GM23248 (cell line): ENCODE data around the gene PGA3. TPM values are rescaled to one million over a fixed set of nuclear protein-coding genes. Genes with fewer than 3 reads are reported as not detected.

Source experiments
- DNase-seq: peaks from one replicate; pipeline ENCODE4 v3.0.0-alpha.2; 2015
- H2AFZ ChIP-seq: fragments of 200-600 bp; sonication (generic); 2 replicates; pipeline ENCODE4 v1.6.1; 2016; ENCODE audit warnings: antibody characterized with exemption
- H3F3A ChIP-seq: fragments of 200-600 bp; sonication (generic); 2 replicates; pipeline ENCODE4 v1.6.1; 2016; ENCODE audit warnings: mild to moderate bottlenecking, antibody characterized with exemption, mixed run types; ENCODE audit not compliant: insufficient read depth
- H3K27ac ChIP-seq: fragments of 200-600 bp; sonication (generic); 2 replicates; pipeline ENCODE4 v1.5.1; 2016; ENCODE audit warnings: mild to moderate bottlenecking
- H3K27me3 ChIP-seq: fragments of 200-600 bp; sonication (generic); replicated peaks from 2 replicates; pipeline ENCODE4 v1.6.1; 2016; ENCODE audit warnings: mild to moderate bottlenecking; ENCODE audit not compliant: insufficient read depth
- H3K36me3 ChIP-seq: fragments of 200-600 bp; sonication (generic); 2 replicates; pipeline ENCODE4 v1.6.1; 2016; ENCODE audit warnings: low read depth, mild to moderate bottlenecking
- H3K4me1 ChIP-seq: fragments of 200-600 bp; sonication (generic); 2 replicates; pipeline ENCODE4 v1.6.1; 2016; ENCODE audit warnings: mild to moderate bottlenecking; ENCODE audit not compliant: insufficient read depth
- H3K4me2 ChIP-seq: fragments of 200-600 bp; sonication (generic); one replicate; pipeline ENCODE4 v1.6.1; 2016; ENCODE audit warnings: mild to moderate bottlenecking; ENCODE audit not compliant: unreplicated experiment
- H3K4me3 ChIP-seq: fragments of 200-600 bp; sonication (generic); 2 replicates; pipeline ENCODE4 v1.5.1; 2016; ENCODE audit warnings: mild to moderate bottlenecking
- H3K79me2 ChIP-seq: fragments of 200-600 bp; sonication (generic); 2 replicates; pipeline ENCODE4 v1.6.1; 2016; ENCODE audit warnings: mild to moderate bottlenecking; ENCODE audit not compliant: insufficient read depth
- H3K9ac ChIP-seq: fragments of 200-600 bp; sonication (generic); 2 replicates; pipeline ENCODE4 v1.6.1; 2016; ENCODE audit warnings: mild to moderate bottlenecking
- H3K9me2 ChIP-seq: fragments of 200-600 bp; sonication (generic); 2 replicates; pipeline ENCODE4 v1.6.1; 2016; ENCODE audit warnings: mixed run types, mild to moderate bottlenecking, moderate library complexity; ENCODE audit not compliant: insufficient read depth
- H3K9me3 ChIP-seq: fragments of 200-600 bp; sonication (generic); one replicate; pipeline ENCODE4 v1.6.1; 2017; ENCODE audit warnings: low read depth
- H4K20me1 ChIP-seq: fragments of 200-600 bp; sonication (generic); 2 replicates; pipeline ENCODE4 v1.6.0; 2016; ENCODE audit not compliant: insufficient read depth
- EZH2 ChIP-seq: fragments of 200-600 bp; sonication (generic); IDR thresholded peaks from 2 replicates; pipeline ENCODE4 v1.6.1; 2018; ENCODE audit warnings: antibody characterized with exemption, mild to moderate bottlenecking; ENCODE audit not compliant: insufficient read depth, poor library complexity, severe bottlenecking
- EZH2phosphoT487 ChIP-seq: fragments of 200-600 bp; sonication (generic); IDR thresholded peaks from 2 replicates; pipeline ENCODE4 v1.6.1; 2018; ENCODE audit warnings: antibody characterized with exemption, moderate library complexity, mild to moderate bottlenecking, low read depth; ENCODE audit not compliant: insufficient read depth
- WGBS, 2 experiments: methylation state at CpG; one replicate each; pipeline ENCODE4 v1.1.6; 2015 to 2017; ENCODE audit warnings: low lambda C conversion rate in 2 of 2, low coverage in 1 of 2; ENCODE audit errors: missing lambda C conversion rate in 2 of 2; 5-methylcytosine and 5-hydroxymethylcytosine counted together
- in situ Hi-C: fragments of 300-500 bp; cut with MboI; formaldehyde crosslinking; loops from 2 replicates; pipeline ENCODE4 v1.15.0; 2020
- polyA plus RNA-seq: library from polyadenylated mRNA; unstranded; fragments of >200 nt; fragmentation: Nextera tagmentation; extraction: Ambion mirVana; gene quantifications from 2 replicates; pipeline ENCODE4 v1.2.1, GENCODE V29; 2016
- total RNA-seq: library from RNA; depleted of rRNA; stranded (reverse); fragments of >200 nt; shearing (Covaris generic); gene quantifications from 2 replicates; pipeline ENCODE4 v1.2.3, GENCODE V29; 2014

The PGA3 gene
- total and polyA plus RNA-seq, 2 experiments from 2014 or later: not detected

DNA sequence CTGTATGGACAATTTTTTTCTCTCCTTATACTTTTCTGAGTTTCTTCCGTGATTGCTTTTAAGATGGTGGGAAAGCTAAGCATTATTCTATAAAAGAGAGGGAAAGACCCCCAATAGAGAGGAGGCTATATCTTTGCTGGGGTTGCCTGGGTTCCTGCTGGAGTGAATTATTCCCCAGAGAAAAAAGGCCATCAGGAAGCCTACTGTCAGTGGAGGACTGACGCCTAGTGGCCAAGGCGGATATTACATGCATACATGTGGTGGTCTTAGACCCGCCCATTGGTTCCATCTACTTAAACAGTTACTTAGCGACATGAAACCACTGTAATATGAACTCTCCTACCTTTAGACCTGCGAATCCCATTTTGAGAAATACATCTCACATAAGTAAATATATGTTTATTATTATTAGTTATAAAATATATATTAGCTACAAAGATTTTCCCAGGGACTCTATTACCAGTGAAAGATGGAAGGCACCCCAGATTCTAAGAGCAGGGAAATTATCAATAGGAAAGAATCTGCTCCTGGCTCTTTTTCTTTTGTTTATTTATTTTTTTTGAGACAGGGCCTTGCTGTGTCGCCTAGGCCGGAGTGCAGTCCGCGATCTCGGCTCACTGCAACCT lies 15.7 kb upstream of the PGA3 start:
- 39% methylated on average over 11 of the region's 11 CpGs for WGBS, 2 experiments
- no peak overlapping the region for H3K4me2 ChIP-seq

DNA sequence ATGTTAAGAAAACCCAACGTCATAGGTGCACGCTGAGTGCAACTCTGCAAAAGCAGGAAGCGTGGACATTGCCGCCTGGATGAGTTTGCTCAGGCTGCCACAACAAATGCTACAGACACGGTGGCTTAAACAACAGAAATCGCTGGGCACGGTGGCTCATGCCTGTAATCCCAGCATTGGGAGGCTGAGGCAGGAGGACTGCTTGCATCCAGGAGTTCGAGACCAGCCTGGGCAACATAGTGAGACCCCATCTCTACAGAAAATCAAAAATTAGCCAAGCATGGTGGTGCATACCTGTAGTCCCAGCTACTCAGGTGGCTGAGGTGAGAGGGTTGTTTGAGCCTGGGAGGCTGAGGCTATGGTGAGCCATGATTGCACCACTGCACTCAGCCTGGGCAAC lies 13.4 kb upstream of the PGA3 start:
- Histone ChIP-seq H4K20me1 (no peaks in the 10 kb centered on the region), H3K4me2 (no peak overlapping the region), H3K36me3 (no peaks in the 10 kb centered on the region), H3K9ac (no peak overlapping the region), H3K4me1 (no peaks in the 10 kb centered on the region), H3F3A (no peaks in the 10 kb centered on the region), H3K27me3 (peaks cover 4% of the 10 kb centered on the region; the same call in 1 of the 2 replicates), H3K9me2 (no peaks in the 10 kb centered on the region), H3K4me3 (no peak overlapping the region), H2AFZ (no peak overlapping the region), H3K9me3 (no peaks in the 10 kb centered on the region), H3K27ac (no peak overlapping the region), H3K79me2 (no peaks in the 10 kb centered on the region)
- no peak for DNase-seq
- in situ Hi-C loops: loop anchor here (10.0 kb wide), 1 partner anchor 225 kb away; no protein-coding TSS in a partner anchor
- 58 to 66% methylated on average over 8 of the region's 8 CpGs for WGBS, 2 experiments
- TF ChIP-seq EZH2 (no peak), EZH2phosphoT487 (no peak)

More for the DNA sequence above, 15.7 kb upstream of the PGA3 start:
- Histone ChIP-seq H4K20me1 (no peaks in the 10 kb centered on the region), H3K27ac (no peak overlapping the region), H3K4me1 (no peaks in the 10 kb centered on the region), H3K4me3 (no peak overlapping the region), H3K9ac (no peak overlapping the region), H3K27me3 (no peaks in the 10 kb centered on the region), H2AFZ (no peak overlapping the region), H3K79me2 (no peaks in the 10 kb centered on the region), H3K36me3 (no peaks in the 10 kb centered on the region), H3K9me3 (no peaks in the 10 kb centered on the region), H3K9me2 (no peaks in the 10 kb centered on the region), H3F3A (no peaks in the 10 kb centered on the region)
- peak; percentile 80 for DNase-seq
- no peak for TF ChIP-seq EZH2
- TF ChIP-seq EZH2phosphoT487: no peak
- in situ Hi-C loops: loop anchor here (10.0 kb wide), 1 partner anchor 223 kb away; no protein-coding TSS in a partner anchor

DNA sequence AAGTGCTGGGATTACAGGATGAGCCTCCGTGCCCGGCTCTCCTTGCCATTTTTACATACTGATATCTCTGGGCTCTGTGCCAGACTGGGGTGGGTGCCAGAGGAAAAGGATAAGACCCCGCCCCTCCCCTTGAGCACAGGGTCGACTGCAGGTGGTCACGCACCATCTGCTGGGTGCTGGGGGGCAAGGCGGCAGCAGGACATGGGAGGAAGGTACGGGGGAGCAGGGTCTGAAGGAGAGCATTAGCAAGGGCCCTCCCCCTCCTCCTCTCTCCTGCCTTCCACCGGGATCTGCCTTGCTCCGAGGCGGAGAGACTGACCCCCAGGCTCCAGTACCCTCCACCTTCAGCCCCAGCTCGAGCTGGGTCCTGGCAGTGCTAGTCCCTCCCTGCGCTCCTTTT lies 9.7 kb upstream of the PGA3 start:
- H3K27me3 ChIP-seq: peaks cover 9% of the 10 kb centered on the region
- no peaks in the 10 kb centered on the region for H3K9me2 ChIP-seq
- H3K9me3 ChIP-seq: no peaks in the 10 kb centered on the region
- no peaks in the 10 kb centered on the region for H3K36me3 ChIP-seq
- H3K27ac ChIP-seq: no peak overlapping the region
- in situ Hi-C loops: no loop called here
- no peak for DNase-seq
- no peak overlapping the region for H2AFZ ChIP-seq
- no peaks in the 10 kb centered on the region for H3K79me2 ChIP-seq
- 28 to 34% methylated on average over 12 of the region's 12 CpGs for WGBS, 2 experiments
- TF ChIP-seq EZH2: no peak
- TF ChIP-seq EZH2phosphoT487: no peak
- no peaks in the 10 kb centered on the region for H3F3A ChIP-seq
- no peaks in the 10 kb centered on the region for H3K4me1 ChIP-seq
- no peaks in the 10 kb centered on the region for H4K20me1 ChIP-seq
- H3K4me3 ChIP-seq: no peak overlapping the region
- no peak overlapping the region for H3K9ac ChIP-seq
- no peak overlapping the region for H3K4me2 ChIP-seq

DNA sequence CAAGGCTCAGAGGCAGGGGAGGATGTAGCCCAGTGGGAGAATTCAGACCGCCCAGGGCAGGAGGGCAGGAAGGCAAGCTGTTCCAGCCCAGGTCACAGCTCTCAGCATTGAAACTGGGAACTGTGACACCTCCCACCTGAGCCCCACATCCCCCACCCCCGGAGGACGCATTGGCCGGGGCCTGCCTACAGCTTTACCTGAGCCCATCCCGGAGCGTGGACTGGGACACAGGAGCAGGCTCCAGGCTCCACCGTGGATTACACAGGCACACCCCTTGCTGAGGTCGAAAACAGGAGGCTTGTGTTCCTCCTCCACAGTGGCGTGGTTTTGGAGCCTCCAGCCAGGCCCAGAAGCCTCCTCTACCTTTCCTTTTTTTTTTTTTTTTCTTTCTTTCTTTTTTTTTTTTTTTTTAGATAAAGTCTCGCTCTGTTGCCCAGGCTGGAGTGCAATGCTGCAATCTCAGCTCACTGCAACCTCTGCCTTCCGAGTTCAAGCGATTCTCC lies 9.1 kb upstream of the PGA3 start:
- Histone ChIP-seq H3F3A (no peaks in the 10 kb centered on the region), H3K4me3 (no peak overlapping the region), H3K9me2 (no peaks in the 10 kb centered on the region), H3K27me3 (peaks cover 9% of the 10 kb centered on the region), H3K9me3 (no peaks in the 10 kb centered on the region), H3K9ac (no peak overlapping the region), H3K4me1 (no peaks in the 10 kb centered on the region), H3K4me2 (no peak overlapping the region), H3K36me3 (no peaks in the 10 kb centered on the region), H3K27ac (no peak overlapping the region), H3K79me2 (no peaks in the 10 kb centered on the region), H4K20me1 (no peaks in the 10 kb centered on the region), H2AFZ (no peak overlapping the region)
- DNase-seq: no peak
- 69 to 73% methylated on average over 11 to 12 of the region's 12 CpGs for WGBS, 2 experiments
- in situ Hi-C loops: no loop called here
- no peak for TF ChIP-seq EZH2phosphoT487
- no peak for TF ChIP-seq EZH2
